IPS-20b (cell line): ENCODE results near the gene TXNDC11.

ENCODE experiments used
- H3K27ac ChIP-seq: one replicate; pipeline ENCODE4 v1.5.1; 2013; ENCODE audit warnings: low read length
- H3K27me3 ChIP-seq: 2 replicates; pipeline ENCODE4 v1.6.1; 2013; ENCODE audit warnings: mild to moderate bottlenecking, low read length, inconsistent platforms; ENCODE audit not compliant: insufficient read depth
- H3K36me3 ChIP-seq: 2 replicates; pipeline ENCODE4 v1.6.1; 2013; ENCODE audit warnings: low read depth, mild to moderate bottlenecking, inconsistent platforms, low read length, moderate library complexity; ENCODE audit not compliant: insufficient read depth
- H3K4me1 ChIP-seq: 2 replicates; pipeline ENCODE4 v1.6.1; 2013; ENCODE audit warnings: mild to moderate bottlenecking, control low read depth, inconsistent platforms, low read length, moderate library complexity; ENCODE audit not compliant: insufficient read depth
- H3K4me3 ChIP-seq: 2 replicates; pipeline ENCODE4 v1.5.1; 2013; ENCODE audit warnings: mild to moderate bottlenecking, low read length, inconsistent platforms
- H3K9ac ChIP-seq: 2 replicates; pipeline ENCODE4 v1.6.1; 2013; ENCODE audit warnings: low read depth, mild to moderate bottlenecking, inconsistent platforms, low read length, moderate library complexity
- H3K9me3 ChIP-seq: 2 replicates; pipeline ENCODE4 v1.6.1; 2013; ENCODE audit warnings: mild to moderate bottlenecking, low read depth, low read length, inconsistent platforms; ENCODE audit not compliant: insufficient read depth

Gene TXNDC11

DNA sequence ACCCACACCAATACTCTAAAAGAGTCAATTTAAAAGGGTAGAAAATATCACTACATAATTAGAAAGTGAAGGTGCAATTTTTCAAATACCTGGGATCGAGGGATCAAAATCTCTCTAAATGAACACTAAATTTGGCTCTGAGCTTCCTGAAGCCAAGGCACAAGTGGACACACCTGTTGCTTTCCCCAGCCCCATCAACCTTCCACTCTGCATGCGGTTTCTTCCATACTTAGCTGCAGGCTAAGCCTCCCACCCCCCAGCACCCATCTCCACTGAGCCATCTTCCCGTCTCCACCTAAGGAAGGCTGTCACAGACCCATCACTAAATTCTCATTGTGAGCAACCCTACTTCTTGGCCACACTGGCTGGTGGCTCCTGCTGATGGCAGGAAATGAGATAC, 30.5 kb downstream of the TXNDC11 start:
- Histone ChIP-seq H3K4me3 (no peak overlapping the region), H3K27ac (no peak overlapping the region), H3K4me1 (no peaks in the 10 kb centered on the region), H3K36me3 (no peaks in the 10 kb centered on the region; the same call in 1 of the 2 replicates), H3K9me3 (no peaks in the 10 kb centered on the region), H3K27me3 (no peaks in the 10 kb centered on the region), H3K9ac (no peak overlapping the region)

DNA sequence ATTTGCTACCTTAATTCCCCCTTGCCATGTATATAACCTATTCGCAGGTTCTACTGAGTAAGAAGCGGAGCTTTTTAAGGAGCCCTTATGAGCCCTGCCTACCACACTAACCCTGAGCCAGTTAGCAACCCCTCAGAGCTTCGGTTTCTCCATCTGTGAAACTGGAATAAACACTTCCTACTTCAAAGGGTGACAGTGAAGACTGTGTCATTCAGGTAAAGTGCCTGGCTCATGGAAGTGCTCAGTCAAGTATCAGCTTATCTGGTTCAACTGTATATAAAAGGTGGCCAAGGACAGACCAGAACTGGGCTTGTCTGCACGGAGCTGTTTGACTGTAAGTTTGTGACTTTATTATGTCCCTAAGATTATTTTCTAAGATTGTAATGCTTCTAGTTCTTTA, 31.0 kb downstream of the TXNDC11 start:
- Histone ChIP-seq H3K4me1 (no peaks in the 10 kb centered on the region), H3K9ac (no peak overlapping the region), H3K27me3 (no peaks in the 10 kb centered on the region), H3K9me3 (no peaks in the 10 kb centered on the region), H3K4me3 (no peak overlapping the region), H3K36me3 (no peaks in the 10 kb centered on the region; the same call in 1 of the 2 replicates), H3K27ac (no peak overlapping the region)

DNA sequence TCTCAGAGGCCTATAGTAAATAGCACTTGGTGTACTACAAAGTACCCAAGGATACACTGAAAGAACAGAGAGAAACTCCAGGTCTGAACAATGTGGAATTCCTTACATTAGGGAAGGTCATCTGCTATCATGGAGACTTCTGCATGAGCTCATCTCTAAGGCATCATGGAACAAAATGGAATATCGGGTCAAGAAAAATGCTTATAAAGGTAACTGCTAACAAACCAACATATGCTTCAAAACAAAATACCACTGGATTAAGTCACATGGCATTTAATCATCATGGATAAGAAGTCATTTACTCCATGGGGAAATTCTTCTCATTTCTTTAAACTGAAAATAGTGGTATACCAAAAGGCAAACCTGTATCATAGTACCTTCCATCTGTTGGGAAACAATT, 34.2 kb downstream of the TXNDC11 start:
- no peaks in the 10 kb centered on the region for H3K4me1 ChIP-seq
- no peaks in the 10 kb centered on the region for H3K27me3 ChIP-seq
- no peak overlapping the region for H3K27ac ChIP-seq
- no peaks in the 10 kb centered on the region; the same call in none of the 2 replicates for H3K36me3 ChIP-seq
- no peak overlapping the region for H3K4me3 ChIP-seq
- no peaks in the 10 kb centered on the region for H3K9me3 ChIP-seq
- no peak overlapping the region for H3K9ac ChIP-seq

DNA sequence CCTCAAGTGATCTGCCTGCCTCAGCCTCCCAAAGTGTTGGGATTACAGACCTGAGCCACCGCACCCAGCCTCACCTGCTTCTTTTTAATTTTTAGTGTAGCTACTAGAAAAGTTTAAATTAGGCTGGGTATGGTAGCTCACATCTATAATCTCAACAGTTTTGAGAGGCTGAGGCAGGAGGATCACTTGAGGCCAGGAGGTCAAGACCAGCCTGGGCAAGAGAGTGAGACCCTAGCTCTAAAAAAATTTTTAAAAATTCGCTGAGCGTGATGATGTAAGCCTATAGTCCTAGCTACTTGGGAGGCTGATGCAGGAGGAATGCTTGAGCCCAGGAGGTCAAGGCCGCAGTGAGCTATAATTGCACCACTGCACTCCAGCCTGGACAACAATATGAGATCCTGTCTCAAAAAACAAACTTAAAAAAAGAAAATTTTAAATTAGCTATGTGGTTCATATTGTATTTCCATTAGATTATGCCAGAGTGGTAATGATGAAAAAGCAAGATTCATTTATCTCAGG, 34.9 kb downstream of the TXNDC11 start:
- no peak overlapping the region for H3K27ac ChIP-seq

DNA sequence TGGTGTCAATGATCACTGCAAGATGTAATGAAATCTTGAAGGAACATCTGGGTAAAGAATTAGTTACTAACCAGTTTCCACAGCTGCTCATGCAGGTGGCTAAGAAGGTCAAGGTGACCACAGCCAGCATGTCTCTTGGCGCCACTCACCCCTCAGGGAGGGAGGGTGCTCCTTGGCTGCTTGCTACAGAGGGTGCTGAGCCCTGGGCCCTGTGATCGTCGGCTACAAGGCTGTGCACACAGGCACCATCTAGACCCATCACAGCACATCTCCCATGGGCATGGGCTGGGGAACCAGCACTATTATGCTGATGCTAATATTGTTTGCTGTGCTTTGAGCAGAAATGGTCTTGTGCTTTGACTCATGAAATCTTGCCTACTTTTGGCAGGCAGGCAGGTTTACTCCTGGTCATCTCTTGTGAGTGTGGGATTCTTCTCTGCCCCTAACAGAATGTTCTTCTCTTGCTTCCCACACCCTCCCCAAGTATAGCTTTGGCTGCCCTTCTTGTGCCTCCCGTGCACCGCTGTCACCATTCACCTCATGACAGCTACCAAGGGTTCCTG, 36.4 kb downstream of the TXNDC11 start:
- H3K4me3 ChIP-seq, result no peak overlapping the region
- H3K27me3 ChIP-seq, result no peaks in the 10 kb centered on the region
- H3K4me1 ChIP-seq, result no peaks in the 10 kb centered on the region
- H3K27ac ChIP-seq, result no peak overlapping the region
- no peak overlapping the region for H3K9ac ChIP-seq
- H3K36me3 ChIP-seq, result peaks cover 3% of the 10 kb centered on the region
- H3K9me3 ChIP-seq, result no peaks in the 10 kb centered on the region

More for the DNA sequence above, 34.9 kb downstream of the TXNDC11 start:
- Histone ChIP-seq H3K9ac (no peak overlapping the region), H3K36me3 (peaks cover 3% of the 10 kb centered on the region), H3K4me3 (no peak overlapping the region), H3K4me1 (no peaks in the 10 kb centered on the region), H3K9me3 (no peaks in the 10 kb centered on the region), H3K27me3 (no peaks in the 10 kb centered on the region)

DNA sequence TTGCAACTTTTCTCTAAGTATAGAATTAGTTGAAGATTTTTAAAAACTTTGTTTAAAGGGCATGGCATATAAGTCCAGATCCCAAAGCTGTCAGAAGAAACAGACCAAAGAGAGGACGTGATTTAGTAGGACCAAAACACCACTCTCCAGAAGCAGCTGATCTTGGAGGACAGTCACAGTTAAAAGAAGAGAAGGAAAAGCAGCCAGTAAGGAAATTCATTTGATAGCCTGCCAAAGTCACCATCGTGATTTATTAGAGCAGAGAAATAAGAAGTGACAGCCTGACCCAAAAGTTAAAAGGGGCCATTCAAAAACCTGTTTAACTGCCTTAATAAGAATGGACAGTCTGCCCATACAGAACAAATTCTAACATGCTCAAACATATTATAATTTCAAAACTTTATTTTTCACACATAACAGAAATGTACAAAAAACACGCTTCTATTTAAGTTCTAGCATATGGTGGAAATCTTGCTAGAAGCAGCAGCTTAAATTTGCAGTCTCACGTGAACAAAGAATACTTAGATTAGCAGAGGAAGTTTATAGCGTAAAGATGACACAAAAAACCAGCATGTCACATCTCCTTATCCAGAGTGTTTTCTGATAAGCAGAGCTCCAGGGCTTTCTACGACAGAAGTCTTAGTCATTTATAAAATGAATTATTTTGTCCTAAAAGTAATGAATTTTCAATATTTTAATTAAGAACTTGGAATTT, 37.2 kb downstream of the TXNDC11 start:
- H3K9ac ChIP-seq, result no peak overlapping the region
- no peaks in the 10 kb centered on the region for H3K27me3 ChIP-seq
- H3K27ac ChIP-seq, result no peak overlapping the region
- no peak overlapping the region for H3K4me3 ChIP-seq
- no peaks in the 10 kb centered on the region for H3K4me1 ChIP-seq
- peaks cover 3% of the 10 kb centered on the region for H3K36me3 ChIP-seq
- H3K9me3 ChIP-seq, result no peaks in the 10 kb centered on the region

DNA sequence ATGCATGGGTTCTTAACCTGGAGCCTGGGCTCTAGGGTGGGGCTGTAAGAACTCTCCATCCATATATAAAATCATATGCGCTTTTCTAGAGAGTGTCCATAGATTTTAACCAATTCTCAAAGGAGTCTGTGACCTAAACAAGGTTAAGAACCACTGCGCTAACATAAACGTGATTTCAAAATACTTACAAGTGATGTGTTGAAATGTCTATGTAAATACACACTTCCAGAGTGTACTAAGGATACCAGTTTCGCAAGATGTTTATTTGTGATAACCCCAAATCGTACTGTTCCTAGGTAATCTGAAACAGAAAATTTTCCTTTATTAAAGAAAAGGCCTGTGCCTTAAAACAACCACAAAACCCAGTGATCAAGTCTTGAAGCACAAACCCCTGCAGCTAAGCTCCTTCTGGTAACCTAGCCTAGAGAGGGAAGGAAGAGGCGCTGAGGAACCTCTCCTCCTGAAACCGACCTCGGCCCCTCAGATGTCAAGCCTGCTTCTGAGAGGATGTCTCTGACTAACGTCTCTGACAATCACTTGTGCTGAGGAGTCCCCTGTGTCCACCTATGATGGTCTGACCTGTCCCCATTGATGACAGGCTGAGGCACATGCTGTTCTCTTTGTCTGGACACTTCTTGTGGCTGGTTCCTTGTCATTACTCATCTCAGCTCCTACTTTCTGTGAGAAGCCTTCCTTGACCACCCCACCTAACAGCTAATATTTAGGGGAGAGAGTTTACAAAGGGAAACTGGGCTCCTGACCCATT, 42.2 kb downstream of the TXNDC11 start:
- H3K9me3 ChIP-seq, result no peaks in the 10 kb centered on the region
- H3K4me3 ChIP-seq, result no peak overlapping the region
- no peak overlapping the region for H3K9ac ChIP-seq
- H3K4me1 ChIP-seq, result no peaks in the 10 kb centered on the region
- peaks cover 28% of the 10 kb centered on the region for H3K36me3 ChIP-seq
- H3K27me3 ChIP-seq, result no peaks in the 10 kb centered on the region
- H3K27ac ChIP-seq, result no peak overlapping the region

DNA sequence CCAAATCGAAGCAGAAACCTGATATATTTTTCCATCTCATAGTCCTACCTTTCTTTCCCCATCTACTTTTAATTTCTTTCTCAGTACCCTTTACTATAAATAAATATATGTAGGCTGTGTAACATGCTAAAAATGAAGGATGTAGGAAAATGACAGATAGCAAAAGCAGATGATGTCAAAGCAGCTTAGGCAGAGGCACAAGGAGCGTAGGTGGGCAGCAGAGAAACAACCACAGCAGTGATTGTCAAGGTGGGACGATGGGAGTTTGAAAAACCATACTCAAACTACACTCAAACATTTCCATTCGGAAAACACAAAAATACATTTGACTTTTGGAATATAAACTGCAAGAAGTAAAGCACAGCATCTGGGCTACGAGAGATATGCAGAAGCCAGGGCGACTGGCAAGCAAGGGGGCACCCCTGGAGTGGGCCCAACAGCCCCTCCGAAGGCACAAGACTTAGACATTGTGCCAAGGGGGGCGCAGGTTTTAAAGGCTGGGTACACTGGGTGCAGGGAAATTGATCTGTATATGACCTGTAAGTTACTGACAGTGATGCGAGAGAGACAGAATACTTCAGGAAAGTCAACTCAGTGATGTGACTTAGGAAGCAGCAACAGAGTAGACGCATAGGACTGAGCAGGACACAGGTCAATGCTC, 43.3 kb downstream of the TXNDC11 start:
- no peak overlapping the region for H3K9ac ChIP-seq

DNA sequence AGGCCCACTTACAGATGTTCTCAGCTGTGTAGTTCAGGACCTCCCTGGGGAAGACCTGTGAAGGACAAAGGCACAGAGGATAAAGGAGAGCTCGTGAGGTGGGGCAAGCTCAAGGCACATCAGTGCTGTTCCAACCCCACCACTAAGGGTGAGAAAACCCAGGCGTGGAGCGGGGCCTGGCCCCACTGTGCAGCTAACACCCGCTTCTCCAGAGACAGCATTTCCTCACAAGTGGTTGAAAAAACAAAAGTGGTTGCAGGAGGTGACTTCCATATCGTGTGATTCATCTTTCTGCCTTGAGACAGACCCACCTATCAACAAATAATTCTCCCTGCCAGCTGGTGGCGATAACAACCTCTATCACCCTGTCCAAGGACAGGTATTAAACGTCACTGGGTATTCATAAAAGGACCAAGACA, 44.4 kb downstream of the TXNDC11 start:
- Histone ChIP-seq H3K9ac (no peak overlapping the region), H3K36me3 (peaks cover 37% of the 10 kb centered on the region), H3K4me3 (no peak overlapping the region), H3K9me3 (no peaks in the 10 kb centered on the region), H3K27me3 (no peaks in the 10 kb centered on the region), H3K27ac (no peak overlapping the region), H3K4me1 (no peaks in the 10 kb centered on the region)

More for the DNA sequence above, 43.3 kb downstream of the TXNDC11 start:
- Histone ChIP-seq H3K9me3 (no peaks in the 10 kb centered on the region), H3K36me3 (peaks cover 37% of the 10 kb centered on the region), H3K4me3 (no peak overlapping the region), H3K4me1 (no peaks in the 10 kb centered on the region), H3K27ac (no peak overlapping the region), H3K27me3 (no peaks in the 10 kb centered on the region)

DNA sequence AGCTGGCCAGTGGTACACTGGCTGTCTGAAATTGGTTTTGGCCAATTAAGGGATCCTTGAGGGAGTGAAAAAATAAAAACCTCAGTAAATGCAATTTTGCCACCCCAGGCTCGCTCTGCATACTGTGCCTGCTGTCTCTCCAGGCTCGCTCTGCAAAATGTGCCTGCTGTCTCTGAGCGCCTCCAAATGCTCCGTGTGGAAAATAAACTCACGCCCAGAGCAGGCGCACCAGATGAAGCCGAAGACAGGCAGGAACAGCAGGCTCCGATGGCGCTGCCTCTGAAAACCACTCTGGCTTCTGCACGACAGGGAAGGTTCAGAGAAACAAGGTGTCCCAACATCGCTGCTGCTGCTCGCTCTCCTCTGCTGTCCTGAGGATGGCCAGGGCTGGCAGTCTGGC, 45.3 kb downstream of the TXNDC11 start:
- Histone ChIP-seq H3K9ac (no peak overlapping the region; the same call in 1 of the 2 replicates), H3K9me3 (no peaks in the 10 kb centered on the region), H3K27ac (no peak overlapping the region), H3K27me3 (no peaks in the 10 kb centered on the region), H3K4me1 (no peaks in the 10 kb centered on the region), H3K36me3 (peaks cover 34% of the 10 kb centered on the region), H3K4me3 (no peak overlapping the region)

DNA sequence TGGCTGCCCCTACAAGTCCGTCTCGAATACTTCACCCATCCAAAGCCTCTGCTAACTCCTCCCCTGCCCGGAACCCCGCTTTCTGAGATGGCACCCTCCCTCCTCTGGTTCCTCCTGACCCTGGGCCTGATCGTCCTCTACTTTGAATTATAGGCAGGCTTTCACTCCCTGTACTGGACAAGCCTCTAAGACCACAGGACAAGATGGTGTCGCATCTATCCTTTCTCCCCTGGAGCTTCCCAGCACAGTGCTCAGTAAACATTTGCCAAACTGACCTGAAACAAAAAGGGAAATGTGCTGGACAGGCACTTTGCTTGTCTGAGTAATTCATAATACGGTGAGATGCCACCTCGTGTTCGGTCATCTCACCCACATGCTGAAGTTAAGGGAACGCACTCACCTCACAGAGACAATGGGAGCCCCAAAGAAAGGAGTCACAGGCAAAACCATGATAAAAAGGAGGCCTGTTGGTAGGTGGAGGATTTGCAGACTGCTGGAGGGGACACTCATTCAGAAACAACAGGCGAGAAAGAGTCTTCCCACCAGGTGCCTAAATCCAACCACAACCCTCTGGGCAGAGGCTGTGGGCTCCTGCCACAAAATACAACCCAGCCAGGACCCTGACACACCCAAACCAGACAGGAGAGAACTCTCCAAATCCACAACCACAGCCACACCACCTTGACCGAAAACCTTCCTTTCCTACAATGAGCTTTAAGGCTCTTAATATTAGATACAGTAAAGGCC, 46.2 kb downstream of the TXNDC11 start:
- Histone ChIP-seq H3K9ac (no peak overlapping the region; the same call in 1 of the 2 replicates), H3K27me3 (no peaks in the 10 kb centered on the region), H3K4me3 (no peak overlapping the region), H3K36me3 (peaks cover 41% of the 10 kb centered on the region), H3K27ac (no peak overlapping the region), H3K9me3 (no peaks in the 10 kb centered on the region), H3K4me1 (no peaks in the 10 kb centered on the region)
